Stimulated activated CD8-positive, alpha-beta memory T cell treated with anti-CD3 and anti-CD28 coated beads, Interleukin-7, amount 100 ng/mL, for 24 hours (primary cell): ENCODE measurements around the gene SH3GLB2.
"Not testable (repeated sequence)": the region's sequence is repeated elsewhere in the genome, so short reads cannot be mapped to it uniquely, and the experiment has no call there.

ENCODE experiments used
- DNase-seq: peaks from one replicate; pipeline ENCODE4 v3.0.0-alpha.2; 2020; ENCODE audit warnings: low read depth

Gene SH3GLB2

GRCh38 chr9:129014608-129015007 is 13.5 kb downstream of the SH3GLB2 start:
- DNase-seq = no peak

GRCh38 chr9:129014124-129014523 is 14.0 kb downstream of the SH3GLB2 start:
- no peak for DNase-seq

GRCh38 chr9:129013674-129014073 is 14.5 kb downstream of the SH3GLB2 start:
- DNase-seq = no peak

GRCh38 chr9:129012893-129013448 is 15.2 kb downstream of the SH3GLB2 start:
- DNase-seq = no peak

- DNase-seq = no peak
These were observed 15.8 kb downstream of the SH3GLB2 start for GRCh38 chr9:129012343-129012742.

GRCh38 chr9:129011761-129012181 is 16.4 kb downstream of the SH3GLB2 start:
- DNase-seq = no peak

- DNase-seq = no peak
These were observed 17.0 kb downstream of the SH3GLB2 start for GRCh38 chr9:129011170-129011569.

GRCh38 chr9:129010267-129010975 is 17.7 kb downstream of the SH3GLB2 start:
- no peak for DNase-seq

- no peak for DNase-seq
These were observed 18.5 kb downstream of the SH3GLB2 start for GRCh38 chr9:129009584-129010141.

- DNase-seq = no peak
These were observed 19.0 kb downstream of the SH3GLB2 start for GRCh38 chr9:129008986-129009583.

GRCh38 chr9:129008469-129008965 is 19.6 kb downstream of the SH3GLB2 start:
- no peak for DNase-seq

- DNase-seq = no peak
These were observed 20.2 kb downstream of the SH3GLB2 start for GRCh38 chr9:129007766-129008468.

- DNase-seq = no peak
These were observed 20.9 kb downstream of the SH3GLB2 start for GRCh38 chr9:129007035-129007765.

- no peak for DNase-seq
These were observed 21.6 kb downstream of the SH3GLB2 start for GRCh38 chr9:129006328-129007034.

GRCh38 chr9:129005336-129005997 is 22.7 kb downstream of the SH3GLB2 start:
- DNase-seq = no peak

GRCh38 chr9:129004173-129004572 is 24.0 kb downstream of the SH3GLB2 start:
- not testable (repeated sequence) for DNase-seq

- DNase-seq = no peak
These were observed 25.1 kb downstream of the SH3GLB2 start for GRCh38 chr9:129002992-129003391.

GRCh38 chr9:129001504-129002325 is 26.4 kb downstream of the SH3GLB2 start:
- DNase-seq = no peak

GRCh38 chr9:128999581-129000206 is 28.4 kb downstream of the SH3GLB2 start:
- DNase-seq = no peak
